GM18519 (cell line): ENCODE data around the gene THSD7A.

Experiments used
- ATAC-seq: cut with Tn5 transposase; IDR thresholded peaks from one replicate; pipeline ENCODE4 v1.9.1; 2021; ENCODE audit warnings: mild to moderate bottlenecking, moderate library complexity; ENCODE audit not compliant: unreplicated experiment, low FRiP score

THSD7A gene

DNA sequence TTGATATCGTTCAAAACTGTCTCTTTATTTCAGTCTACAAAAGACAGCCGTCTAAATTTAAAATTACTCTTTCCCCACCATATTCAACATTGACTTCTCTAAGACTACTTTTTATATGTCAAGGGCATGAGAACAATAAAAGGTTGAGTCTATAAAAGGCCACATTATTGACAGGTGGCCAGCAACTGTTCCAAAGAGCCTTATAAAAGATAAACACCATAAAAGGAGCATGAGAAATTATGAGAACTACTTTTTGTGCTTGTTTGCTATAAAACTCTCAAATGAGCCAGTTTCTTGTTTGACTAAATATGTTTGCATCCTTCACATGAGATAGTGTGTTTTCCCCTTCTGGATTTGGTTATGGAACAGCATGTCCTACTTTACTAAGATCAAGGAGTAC is 189.2 kb downstream of the THSD7A start:
- no peak for ATAC-seq

DNA sequence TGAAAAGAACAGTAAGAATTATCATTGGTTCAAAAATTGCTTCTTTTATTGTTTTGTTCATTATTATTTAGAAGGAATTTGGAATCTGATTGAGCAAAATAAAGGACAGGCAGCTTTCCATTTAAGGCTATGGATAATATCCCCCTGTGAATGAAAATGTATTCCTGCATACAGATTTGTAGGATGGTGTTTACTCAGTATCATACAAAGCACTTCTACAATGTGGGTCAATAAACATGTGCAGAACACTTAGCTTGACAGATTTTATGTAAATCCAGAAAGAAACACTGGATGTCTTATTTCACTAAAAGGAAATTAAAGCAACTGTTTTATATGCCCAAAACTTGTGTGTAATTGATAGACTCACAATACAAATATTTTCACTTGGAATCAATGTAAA is 189.7 kb downstream of the THSD7A start:
- no peak for ATAC-seq

DNA sequence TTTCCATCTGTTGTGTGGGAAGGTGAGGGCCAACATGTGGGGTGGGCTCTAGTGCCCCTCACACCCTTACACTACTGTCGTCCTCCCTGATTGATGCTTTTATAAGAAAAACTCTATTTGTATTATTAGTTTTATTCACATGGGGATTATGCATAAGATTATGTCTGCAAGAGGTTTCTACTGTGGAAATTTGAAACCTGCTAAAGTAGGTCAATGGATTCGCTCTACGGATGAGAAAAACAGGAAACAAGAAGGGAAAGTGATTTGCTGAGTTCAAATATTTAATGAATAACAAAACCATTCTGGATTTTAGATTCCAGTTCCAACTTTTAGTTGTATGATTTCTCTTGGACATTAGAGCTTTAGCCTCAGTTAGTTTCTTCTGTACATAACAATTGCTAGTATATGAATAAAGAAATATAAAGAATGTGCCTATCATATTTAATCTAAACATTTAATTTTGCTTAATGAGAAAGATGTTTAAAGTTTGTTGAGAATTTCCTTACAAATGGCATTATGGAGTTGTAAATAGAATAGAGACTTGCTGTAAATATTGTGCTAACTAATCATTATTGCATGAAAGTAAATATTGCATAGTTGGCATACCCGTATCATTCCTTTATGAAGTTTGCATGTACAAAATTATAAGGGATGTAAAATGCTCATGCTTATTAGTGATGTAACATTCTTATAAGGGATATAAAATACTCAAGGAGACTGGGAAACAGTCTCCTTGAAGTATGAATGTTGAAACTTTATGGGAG is 193.8 kb downstream of the THSD7A start:
- ATAC-seq: no peak

DNA sequence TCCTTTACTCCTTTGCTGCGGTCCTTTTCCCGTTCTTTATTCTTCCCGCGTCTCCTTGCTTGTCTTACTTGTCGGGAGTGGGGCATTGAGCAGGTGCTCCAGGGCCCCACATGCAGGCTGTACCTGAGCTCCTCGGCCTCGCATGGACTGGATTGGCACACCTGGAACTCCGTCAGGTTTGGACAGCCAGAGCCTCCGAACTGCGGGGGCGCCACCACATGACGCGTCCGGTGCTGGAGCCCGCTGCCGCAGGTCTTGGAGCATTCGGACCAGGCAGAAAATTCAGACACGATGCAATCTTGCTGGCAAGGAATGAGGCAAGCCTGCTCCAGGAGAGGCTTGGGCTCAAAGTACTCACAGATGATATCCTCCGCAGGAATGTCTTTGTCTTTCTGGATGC is 195.7 kb downstream of the THSD7A start:
- no peak for ATAC-seq

DNA sequence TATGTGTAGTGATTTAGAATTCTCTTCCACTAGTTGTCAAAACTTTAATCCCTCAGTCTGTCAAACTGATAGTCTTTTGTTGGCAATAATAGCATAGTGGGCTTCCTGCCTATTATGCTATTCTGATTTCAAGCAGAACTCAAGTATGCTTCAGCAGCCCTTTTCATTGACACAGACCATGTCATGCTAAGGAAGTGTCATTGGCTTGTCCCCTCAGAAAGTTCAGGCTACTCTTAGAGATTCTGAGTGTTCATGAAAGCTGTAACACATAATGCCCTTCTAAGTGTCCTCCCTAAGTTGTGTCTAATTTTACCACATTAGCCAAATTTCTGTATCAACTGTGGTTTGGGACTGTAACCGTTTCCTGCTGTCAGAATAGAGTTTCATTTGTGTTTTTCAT is 198.7 kb downstream of the THSD7A start:
- peak; percentile 47 for ATAC-seq

DNA sequence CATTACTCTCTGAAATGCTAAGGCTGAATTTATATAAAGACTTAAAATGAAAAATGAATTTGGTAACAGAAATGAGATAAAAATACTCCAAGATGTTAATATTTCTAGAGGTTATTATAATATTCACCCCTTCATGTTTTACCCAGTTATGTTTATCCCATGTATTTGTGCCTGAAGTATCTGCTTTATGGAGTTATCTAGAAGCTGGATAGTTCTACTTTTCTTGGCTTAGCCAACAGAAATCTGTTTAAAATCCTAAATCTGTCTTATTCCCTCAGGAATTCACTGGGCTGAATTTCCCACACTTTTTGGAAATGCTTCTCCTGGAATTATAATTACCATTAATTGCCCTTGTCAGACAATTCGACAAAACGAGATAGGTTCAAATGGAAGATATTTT is 201.6 kb downstream of the THSD7A start:
- no peak for ATAC-seq

DNA sequence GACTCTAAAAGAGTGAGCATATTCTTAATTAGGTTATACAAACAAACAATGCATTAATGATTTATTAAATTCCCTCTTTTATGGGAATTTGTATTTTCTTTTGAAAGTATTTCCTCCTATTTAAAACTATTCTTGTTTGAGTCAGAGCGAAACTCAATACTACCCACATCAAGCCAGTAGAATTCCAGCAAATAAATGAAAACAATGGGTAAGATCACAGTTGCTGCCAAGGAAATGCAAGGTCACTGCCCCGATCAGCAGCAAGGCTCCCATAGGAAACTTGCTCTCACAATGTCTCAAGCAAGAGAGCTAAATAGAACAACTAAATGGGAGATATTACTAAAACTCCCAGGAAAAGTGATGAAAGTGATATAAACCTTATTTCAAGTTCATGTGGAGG is 206.3 kb downstream of the THSD7A start:
- ATAC-seq: no peak

DNA sequence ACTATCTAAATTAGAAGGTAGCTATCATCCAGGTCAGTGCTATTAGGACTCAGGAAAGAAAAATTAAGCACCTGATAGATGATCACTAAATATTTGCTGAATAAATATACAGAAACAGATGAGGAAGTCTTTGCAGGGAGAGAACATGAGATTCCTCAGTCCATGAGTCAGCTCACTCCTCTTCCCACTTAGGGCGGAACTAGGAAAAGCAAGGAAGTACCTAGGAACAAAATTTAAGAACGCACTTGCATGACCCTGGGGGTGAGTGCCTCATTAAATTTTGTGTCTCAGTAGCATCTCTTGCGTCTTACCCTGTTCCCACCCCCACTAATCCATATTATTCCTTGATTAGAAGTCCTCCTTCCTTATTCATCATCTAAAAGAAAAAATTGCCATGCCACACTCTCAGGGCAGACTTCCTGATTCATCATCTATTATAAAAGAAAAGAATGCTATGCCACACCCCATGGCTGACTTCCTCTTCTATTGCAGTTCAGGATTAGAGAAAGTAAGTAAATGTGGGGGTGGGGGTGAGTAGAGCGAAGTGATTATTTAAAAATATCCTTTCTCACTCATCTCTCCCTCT is 208.8 kb downstream of the THSD7A start:
- ATAC-seq: no peak

DNA sequence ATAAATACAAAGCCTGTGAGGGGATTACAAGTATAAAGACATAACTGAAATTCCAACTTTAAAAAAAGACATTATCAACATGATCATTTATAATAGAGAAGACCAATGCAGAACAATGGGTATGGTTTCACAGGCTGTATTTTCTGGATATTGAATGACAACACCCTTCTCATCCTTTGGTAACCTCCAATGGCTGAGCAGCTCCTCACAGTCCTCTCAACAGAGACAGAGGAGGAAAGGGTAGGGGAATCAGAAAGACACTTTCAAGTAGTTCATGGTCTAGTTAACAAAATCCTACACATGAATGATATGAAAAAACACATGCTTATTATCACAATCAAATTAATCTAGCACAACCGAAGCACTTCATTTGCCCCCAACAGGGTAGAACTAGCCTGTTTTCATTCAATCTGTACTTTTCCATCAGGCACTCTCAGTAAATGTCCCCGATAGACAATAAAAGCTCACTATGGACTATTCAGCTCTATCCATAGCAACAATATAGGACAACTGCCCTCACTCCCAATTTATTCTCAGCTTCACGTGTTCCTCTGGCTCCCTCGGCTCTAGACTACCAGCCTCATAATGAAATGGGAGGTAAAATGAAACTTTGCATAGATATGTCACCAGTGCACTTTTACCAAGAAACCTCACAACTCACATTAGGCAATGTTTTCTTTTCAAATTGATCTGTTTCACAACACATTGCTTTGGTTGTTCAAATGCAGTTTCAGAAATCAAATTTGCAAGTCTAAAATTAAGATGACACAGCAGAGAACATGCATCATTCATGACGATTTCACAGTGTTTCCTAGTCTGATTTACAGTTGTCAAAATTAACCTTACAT is 211.4 kb downstream of the THSD7A start:
- no peak for ATAC-seq

DNA sequence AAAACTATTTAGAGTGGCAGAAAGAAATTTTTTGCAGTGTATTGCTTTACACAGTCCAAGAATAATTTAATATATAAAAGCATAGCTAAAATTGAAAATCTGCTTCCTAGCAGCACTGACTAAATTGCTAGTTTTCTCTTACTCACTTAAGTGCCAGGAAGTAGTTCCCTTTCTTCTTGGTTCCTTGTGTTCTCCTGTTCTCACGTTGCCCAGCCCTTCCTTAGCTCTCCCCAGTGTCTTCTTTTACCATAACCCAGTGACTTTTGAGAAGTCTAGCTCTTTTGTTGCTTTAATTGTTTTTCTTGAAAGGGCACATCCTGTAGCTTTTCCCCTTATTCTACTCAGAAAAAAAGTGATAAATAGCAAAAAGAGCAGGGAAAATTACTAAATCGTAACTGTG is 215.5 kb downstream of the THSD7A start:
- no peak for ATAC-seq

DNA sequence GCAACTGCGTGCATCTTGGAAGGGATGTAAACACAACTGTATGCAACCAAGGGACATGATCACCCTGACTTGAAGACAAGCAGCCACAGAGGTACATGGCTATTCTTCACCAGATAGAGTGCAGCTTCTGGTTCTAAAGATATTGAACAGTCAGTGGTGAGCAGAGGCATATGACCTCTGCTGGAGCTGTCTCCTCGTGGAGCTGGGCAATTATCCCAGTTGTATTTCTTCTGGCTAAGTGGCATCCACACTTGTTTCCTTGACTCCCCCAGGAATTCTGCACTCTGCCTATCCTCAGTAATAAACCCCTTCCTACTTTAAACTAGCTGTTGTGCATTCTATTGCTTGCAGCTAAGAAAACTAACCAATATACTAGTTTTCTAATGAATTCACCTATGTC is 216.8 kb downstream of the THSD7A start:
- no peak for ATAC-seq

DNA sequence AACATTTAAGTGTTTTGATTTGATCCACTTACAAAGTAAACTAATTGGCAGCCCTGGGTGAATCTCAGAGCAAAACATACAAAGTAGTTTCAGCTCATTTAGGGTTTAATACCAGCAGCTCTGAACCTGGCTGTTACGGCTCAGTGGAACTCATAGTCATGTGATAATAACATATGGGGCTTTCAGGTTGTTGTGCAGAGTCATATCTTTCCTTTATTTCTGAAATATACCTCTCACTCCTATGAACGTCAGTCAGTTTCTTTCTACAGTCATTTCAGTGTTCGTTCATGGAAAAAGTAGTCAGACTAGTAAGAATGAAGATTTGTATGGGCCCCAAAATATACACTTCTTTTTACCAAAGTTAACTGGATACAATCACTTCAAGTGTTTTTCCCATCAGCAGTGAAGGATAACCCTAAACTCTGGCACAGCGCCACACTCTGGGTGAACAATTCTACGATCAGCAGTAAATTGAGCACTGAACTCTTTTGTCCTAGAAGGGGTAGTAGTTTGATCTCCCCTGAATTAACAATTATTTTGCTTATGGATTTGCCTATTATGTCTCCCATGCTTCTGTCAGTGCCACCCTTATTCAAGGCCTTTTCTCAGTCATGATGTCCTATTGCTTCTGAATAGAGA is 218.6 kb downstream of the THSD7A start:
- peak; percentile 97 for ATAC-seq

DNA sequence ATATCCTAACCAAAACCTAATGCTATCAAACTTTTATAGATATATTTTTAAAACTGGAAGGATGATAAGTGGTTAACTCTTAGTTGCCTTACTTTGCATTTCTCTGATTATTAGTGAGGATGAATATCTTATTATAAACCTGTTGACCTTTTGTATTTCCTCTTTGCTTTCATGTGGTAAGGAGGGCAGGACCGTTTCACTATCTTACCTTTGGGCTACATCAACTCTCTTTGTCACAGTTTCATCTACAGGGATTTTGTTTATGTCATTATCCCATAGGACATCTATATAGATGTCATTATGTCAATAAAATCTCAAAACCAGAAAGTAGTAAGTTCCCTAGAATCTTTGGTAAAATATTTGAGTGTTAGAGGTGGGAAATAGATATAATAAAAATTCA is 219.3 kb downstream of the THSD7A start:
- peak; percentile 29 for ATAC-seq

DNA sequence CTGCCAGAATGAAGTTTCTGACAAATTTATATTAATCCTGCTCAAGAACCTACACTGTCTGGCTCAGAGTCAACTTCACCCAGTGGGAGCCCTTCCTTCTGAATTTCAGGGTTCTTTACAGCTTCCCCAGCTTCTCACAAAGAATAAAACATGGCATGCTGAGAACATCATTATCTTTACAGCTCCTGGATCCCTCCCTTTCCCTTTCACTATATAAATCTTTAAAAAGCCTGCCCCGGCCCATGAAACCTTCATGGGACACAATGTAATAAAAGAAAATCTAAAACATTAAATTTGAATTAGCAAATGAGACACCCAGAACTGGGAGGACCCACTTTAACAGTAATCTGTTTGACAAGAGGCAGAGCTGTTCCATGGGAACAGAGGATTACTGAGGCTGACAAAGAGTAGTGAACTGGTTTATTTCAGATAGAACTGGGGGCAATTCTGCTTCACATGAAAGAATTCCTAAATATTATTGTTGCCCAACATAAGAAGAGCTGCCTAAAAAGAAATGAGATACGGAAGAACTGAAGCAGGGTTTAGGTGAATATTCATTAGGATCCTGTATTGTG is 222.8 kb downstream of the THSD7A start:
- ATAC-seq: no peak

DNA sequence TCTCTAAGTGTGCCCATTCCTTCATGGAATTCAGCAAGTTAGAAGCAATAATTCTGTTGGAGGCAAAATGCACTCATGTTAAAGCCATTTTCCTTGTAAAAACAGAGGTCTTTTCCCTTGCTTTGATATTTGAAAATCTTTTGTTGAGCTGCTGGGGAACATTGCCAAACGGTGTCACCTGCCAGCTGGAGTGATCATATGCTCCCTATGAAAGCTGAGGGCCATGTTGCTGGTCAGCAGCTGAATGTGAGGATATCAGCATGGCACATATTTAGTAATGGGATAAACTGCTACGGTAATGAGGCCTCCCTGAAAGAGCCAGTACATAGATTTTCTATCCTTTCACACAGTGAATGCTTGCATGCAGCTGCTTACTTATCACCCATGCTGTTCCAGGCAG is 224.3 kb downstream of the THSD7A start:
- ATAC-seq: no peak

DNA sequence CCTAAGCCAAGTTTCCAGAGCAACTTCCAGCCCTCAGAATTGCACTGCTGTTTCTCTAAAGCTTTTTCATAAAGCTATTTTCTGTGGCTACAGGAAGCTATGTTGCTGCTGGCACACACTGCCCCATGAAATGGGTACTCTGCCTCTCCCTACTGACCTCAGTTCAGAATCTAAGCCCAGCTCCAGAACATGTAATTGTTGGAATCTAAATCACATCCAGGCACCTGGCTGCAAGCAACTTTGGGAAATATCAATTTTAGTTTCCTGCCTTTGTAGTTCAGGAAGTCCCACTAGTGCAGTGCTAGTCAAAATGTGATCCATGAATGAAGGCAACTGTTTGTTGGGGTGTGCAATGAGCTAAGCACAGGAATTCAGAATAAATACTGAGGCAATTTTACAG is 226.2 kb downstream of the THSD7A start:
- no peak for ATAC-seq

DNA sequence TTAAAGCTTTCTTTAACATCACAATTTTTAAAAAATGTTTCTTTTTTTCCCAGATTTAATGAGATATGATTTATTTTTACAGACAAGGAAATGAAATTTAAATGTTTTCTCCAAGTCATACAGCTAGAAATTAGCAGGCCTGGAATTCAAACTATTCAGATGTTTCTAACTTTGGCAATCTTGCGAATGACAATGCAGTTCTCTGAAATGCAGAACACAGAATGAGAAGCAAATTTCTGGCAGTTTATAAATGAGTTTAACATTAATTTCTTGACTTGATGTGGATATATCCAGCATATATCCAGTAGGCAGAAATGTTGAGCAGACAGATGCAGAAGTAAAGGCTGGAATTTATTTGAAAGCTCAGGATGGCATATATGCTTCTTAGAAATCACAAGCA is 227.5 kb downstream of the THSD7A start:
- no peak for ATAC-seq

DNA sequence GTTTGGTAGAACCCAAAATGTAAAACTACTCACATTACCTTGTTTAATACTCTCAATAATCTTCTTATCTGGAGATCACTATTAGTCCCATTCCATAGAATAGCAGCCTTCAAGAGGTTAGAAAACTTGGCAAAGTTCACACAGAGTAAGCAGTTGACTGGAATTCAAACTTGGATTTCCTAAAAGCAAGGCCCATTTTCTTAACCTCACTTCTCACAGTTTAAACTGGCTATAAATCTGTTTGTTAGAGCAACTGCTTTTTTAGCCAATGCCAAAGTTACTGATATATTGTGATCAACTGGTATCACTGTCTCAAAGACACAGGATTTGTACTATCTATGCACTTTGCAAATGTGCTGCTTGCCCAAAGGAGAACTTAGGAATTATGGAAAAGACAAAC is 230.2 kb downstream of the THSD7A start:
- no peak for ATAC-seq

DNA sequence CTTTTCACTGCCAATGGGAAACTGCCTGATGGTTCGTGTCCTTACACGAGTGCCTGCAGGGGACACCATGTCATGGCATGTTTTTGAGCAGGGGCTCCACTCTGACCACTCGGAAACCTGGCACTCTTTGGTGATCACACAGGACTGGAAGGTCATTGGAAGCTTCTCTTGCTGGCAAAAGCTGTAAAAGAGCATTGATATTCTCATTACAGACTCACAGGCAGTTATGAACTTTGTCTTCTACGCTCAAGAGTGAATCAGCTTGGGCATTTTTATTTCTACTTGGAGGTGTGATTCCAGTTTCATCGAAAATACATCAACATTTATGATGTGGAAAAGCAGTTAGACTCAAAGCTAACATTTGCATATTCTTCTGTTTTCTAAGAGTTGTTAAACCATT is 238.7 kb downstream of the THSD7A start:
- ATAC-seq: no peak

DNA sequence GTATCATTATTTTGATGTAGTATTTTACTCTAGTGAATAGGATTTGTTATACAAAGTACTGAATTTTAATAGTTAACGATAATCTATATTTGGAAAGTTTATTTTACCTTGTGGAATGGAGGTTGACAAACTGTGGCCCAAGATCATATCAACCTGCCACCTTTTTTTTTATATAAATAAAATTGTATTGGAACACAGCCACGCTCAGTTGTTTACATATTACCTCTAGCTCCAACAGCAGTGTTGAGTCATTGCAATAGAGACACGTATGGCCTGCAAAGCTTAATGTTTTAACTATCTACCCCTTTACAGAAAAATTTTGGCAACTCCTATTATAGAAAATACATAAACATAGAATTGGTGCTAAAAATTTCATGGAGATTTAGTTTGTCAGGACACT is 239.3 kb downstream of the THSD7A start:
- no peak for ATAC-seq

DNA sequence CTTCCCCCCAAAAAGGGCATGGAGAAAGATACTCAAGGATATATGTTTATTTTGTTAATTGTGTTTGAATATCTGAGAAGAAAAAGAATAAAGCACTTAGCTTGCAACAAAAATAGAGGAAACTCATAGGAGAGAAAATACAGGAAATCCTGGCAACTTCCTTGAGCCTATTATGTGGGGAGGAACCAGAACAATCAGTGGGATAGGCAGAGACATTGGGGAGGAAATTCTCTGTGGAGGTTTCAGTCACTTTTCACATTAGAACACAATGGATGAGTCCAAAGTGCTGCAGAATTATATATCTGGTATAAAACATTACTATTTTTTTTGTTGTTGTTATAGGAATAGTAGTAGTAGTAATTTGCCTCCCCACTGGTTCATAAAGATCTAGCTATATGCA is 240.1 kb downstream of the THSD7A start:
- ATAC-seq: no peak
